ENCODE data around the gene B4GALT2.

DNA sequence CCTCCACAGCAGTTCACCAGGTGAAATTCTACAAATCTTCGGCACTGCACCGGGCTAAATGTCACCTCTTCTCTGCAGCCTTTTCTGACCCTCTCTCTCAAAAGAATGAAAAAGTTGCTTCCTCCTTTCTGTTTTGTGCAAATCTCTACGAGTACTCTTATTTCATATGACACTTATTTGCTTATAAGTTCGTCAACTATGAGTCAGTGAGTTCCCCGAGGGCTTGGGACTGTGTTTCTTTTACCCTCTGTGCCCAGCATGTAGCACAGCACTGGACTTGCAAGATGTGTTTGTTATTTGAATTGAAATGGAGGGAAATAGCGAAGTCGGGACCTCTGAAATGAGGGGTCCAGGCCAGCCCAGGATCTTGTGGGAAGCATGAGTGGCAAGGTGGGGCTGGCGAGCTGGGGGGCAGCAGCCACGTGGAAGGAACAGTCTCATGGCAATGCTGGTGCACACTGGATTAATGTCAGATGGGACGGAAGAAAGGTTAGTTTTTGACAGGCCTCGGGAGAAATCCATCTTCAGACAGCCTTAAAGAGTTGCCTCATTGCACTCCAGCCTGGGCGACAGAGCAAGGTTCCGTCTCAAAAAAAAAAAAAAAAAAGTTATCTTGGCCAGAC is 46.0 kb downstream of the B4GALT2 start:
- TF ChIP-seq, protein P1, sequence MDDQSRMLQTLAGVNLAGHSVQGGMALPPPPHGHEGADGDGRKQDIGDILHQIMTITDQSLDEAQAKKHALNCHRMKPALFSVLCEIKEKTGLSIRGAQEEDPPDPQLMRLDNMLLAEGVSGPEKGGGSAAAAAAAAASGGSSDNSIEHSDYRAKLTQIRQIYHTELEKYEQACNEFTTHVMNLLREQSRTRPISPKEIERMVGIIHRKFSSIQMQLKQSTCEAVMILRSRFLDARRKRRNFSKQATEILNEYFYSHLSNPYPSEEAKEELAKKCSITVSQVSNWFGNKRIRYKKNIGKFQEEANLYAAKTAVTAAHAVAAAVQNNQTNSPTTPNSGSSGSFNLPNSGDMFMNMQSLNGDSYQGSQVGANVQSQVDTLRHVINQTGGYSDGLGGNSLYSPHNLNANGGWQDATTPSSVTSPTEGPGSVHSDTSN (IDR thresholded peaks at IDR 0.05): no peak
- no peak for TF ChIP-seq SMC3 (IDR thresholded peaks at IDR 0.05; ENCODE audit: low read depth, low read length)
- TF ChIP-seq EP300 (IDR thresholded peaks at IDR 0.05; ENCODE audit: borderline replicate concordance in 1 of 2, low read depth in 1 of 2, low read length in 1 of 2): no peak
- TF ChIP-seq CHD2 (IDR thresholded peaks at IDR 0.05; ENCODE audit: low read length, partially characterized antibody): no peak
- no peak for TF ChIP-seq EZH2phosphoT487 (IDR thresholded peaks at IDR 0.05; ENCODE audit: borderline replicate concordance, low read depth)
- TF ChIP-seq, protein P2, sequence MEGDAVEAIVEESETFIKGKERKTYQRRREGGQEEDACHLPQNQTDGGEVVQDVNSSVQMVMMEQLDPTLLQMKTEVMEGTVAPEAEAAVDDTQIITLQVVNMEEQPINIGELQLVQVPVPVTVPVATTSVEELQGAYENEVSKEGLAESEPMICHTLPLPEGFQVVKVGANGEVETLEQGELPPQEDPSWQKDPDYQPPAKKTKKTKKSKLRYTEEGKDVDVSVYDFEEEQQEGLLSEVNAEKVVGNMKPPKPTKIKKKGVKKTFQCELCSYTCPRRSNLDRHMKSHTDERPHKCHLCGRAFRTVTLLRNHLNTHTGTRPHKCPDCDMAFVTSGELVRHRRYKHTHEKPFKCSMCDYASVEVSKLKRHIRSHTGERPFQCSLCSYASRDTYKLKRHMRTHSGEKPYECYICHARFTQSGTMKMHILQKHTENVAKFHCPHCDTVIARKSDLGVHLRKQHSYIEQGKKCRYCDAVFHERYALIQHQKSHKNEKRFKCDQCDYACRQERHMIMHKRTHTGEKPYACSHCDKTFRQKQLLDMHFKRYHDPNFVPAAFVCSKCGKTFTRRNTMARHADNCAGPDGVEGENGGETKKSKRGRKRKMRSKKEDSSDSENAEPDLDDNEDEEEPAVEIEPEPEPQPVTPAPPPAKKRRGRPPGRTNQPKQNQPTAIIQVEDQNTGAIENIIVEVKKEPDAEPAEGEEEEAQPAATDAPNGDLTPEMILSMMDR (IDR thresholded peaks at IDR 0.05): no peak
- no peak for TF ChIP-seq GABPA (IDR thresholded peaks at IDR 0.05; ENCODE audit: low read depth)
- TF ChIP-seq SIN3A (IDR thresholded peaks at IDR 0.05; ENCODE audit: borderline replicate concordance, low read depth, low read length): no peak
- no peak for TF ChIP-seq GATA2 (CRISPR knock-in tag; IDR thresholded peaks at IDR 0.05)
- no peak for TF ChIP-seq POLR2AphosphoS5 (IDR thresholded peaks at IDR 0.05; ENCODE audit: low read depth, low read length)
